Hepatocyte (in vitro differentiated cells): ENCODE measurements around the gene FAM83F.

Experiments used
- CTCF ChIP-seq: fragments of 200-600 bp; sonication (generic); IDR thresholded peaks from 2 replicates; pipeline ENCODE4 v1.5.1; 2016; ENCODE audit warnings: antibody characterized with exemption, mild to moderate bottlenecking; ENCODE audit not compliant: poor library complexity
- EZH2 ChIP-seq: fragments of 200-600 bp; sonication (generic); IDR thresholded peaks from 2 replicates; pipeline ENCODE4 v1.6.1; 2016; ENCODE audit warnings: antibody characterized with exemption, mild to moderate bottlenecking, borderline replicate concordance

GRCh38 chr22:40050258-40050657, 55.5 kb downstream of the FAM83F start:
- no peak for TF ChIP-seq CTCF
- TF ChIP-seq EZH2, result no peak
